HG03439 (cell line): ENCODE results near the gene ANKRD13A.
"Not testable (repeated sequence)": the region's sequence is repeated elsewhere in the genome, so short reads cannot be mapped to it uniquely, and the experiment has no call there.

ENCODE experiments used
- ATAC-seq: cut with Tn5 transposase; IDR thresholded peaks from one replicate; pipeline ENCODE4 v1.9.1; 2021; ENCODE audit warnings: mild to moderate bottlenecking, moderate library complexity; ENCODE audit not compliant: unreplicated experiment

The ANKRD13A gene

GRCh38 chr12:110077800-110078199 is 78.6 kb downstream of the ANKRD13A start:
- no peak for ATAC-seq

DNA sequence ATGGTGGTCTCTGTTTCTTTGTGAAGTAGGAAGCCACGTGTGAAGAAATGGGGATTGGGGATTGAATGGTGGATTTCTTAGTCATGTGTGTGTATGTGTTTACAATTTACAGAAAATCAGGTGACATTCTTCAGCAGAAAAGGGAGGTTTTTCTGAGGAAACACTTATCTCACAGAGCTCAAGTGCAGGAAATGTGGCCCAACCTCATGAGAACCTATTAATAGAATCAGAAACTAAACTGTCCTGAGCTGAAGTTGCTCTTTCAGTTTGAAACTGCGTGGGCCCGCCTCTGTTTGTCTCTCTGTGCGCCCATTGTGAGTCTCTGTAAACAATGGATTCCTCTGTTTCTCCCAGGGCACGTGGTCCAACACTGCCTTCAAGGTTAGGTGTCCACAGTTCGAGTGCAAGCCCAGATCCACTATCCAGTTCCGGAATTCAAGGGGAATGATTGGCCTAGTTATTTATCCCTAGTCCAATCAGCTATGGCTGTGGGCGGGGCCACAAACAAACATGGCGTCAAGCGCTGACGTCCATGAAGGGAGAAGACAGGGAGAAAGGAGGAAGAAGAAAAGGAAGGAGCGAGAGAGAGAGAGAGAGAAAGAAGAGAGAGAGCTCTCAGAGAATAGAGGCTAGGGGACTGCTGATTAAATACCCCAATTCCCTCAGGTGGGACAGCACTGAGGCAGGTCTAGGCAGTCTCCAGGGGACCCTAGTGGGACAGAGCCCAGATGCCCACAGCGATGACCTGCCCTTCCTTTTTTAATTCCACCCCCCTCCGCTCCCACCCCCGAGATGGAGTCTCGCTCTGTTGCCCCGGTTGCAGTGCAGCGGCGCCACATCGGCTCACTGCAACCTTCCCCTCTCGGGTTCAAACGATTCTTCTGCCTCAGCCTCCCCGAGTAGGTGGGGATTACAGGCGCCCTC is 80.5 kb downstream of the ANKRD13A start:
- ATAC-seq = peak; percentile 74

DNA sequence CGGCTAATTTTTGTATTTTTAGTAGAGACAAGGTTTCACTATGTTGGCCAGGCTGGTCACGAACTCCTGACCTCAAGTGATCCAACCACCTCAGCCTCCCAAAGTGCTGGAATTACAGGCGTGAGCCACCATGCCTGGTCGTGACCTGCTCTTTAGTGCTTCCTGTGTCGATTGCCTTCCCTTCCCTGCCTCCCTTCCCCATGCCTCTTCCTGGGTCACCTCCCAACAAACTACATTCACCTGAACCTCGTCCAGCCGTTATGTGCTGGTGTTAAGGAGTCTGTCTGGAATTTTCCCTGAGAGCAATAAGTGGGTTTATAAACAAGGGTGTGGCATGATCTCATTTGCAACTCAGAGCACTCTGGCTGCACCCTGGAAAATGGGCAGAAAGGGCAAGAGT is 81.2 kb downstream of the ANKRD13A start:
- ATAC-seq = no peak

DNA sequence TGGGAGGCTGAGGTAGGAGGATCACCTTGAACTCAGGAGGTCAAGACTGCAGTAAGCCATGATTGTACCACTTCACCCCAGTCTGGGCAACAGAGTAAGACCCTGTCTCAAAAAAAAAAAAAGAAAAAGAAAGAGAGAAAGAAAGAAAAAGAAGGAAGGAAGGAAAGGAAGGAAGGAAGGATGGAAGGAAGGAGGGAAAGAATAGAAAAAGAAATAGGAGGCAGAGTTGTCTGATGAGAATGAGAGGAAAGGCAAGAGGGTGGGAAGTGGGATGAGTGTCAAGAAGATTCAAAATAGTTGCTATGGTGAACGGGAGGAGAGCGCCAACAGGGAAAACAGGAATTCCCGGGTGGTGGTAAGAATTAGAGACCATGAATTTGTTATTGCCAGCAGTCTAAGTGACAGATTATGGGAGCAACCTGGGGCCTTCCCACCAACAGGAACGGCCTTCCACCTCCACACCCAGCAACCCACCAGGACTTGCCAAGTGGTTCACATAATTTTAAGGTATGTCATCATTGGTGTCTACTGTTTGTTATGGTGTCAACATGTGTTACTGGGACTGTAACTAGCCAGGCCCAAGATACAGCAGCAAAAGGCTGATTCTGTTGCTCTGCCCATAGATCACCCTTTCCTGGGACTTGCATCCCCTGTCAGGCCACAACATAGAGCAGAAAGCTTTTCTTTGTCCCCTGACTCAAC is 85.2 kb downstream of the ANKRD13A start:
- no peak for ATAC-seq

- ATAC-seq = not testable (repeated sequence)
Measured at GRCh38 chr12:110088216-110088615, 89.0 kb downstream of the ANKRD13A start.

DNA sequence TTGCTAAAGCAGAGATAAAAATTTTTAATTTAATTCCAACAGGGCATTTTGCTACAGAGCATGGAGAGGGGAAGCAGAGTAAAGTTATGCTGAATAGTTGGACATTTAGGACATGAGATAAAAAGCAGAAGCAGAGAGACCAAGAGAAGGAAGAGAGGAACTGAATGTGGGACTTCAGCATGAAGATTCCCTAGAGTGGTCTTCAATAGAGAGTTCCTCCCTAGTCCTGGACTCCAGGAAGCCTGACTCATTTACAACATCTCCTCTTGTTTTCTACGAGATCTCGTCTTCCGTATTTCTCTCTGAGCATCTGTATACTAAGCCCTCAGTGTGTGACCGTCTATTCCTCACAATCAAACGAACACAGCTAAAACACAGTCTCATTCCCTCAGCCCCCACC is 89.7 kb downstream of the ANKRD13A start:
- no peak for ATAC-seq
